HFF-Myc (cell line): ENCODE measurements around the gene NME5.
A peak's percentile ranks its signal among the peaks of the same experiment; 100 is the strongest.

Experiments used
- DNase-seq: peaks from one replicate; pipeline ENCODE4 v3.0.0-alpha.2; 2011; ENCODE audit warnings: low read depth; ENCODE audit errors: extremely low read depth
- H3K4me3 ChIP-seq: replicated peaks from 2 replicates; pipeline ENCODE4 v1.5.1; 2011; ENCODE audit warnings: low read depth, mild to moderate bottlenecking, control low read depth, low read length
- TF ChIP-seq, protein P1 (sequence below): IDR thresholded peaks from 2 replicates; pipeline ENCODE4 v1.5.1; 2012; ENCODE audit warnings: mild to moderate bottlenecking, low read depth, low read length, control low read depth; ENCODE audit errors: missing control alignments

Gene NME5, protein sequence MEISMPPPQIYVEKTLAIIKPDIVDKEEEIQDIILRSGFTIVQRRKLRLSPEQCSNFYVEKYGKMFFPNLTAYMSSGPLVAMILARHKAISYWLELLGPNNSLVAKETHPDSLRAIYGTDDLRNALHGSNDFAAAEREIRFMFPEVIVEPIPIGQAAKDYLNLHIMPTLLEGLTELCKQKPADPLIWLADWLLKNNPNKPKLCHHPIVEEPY

DNA sequence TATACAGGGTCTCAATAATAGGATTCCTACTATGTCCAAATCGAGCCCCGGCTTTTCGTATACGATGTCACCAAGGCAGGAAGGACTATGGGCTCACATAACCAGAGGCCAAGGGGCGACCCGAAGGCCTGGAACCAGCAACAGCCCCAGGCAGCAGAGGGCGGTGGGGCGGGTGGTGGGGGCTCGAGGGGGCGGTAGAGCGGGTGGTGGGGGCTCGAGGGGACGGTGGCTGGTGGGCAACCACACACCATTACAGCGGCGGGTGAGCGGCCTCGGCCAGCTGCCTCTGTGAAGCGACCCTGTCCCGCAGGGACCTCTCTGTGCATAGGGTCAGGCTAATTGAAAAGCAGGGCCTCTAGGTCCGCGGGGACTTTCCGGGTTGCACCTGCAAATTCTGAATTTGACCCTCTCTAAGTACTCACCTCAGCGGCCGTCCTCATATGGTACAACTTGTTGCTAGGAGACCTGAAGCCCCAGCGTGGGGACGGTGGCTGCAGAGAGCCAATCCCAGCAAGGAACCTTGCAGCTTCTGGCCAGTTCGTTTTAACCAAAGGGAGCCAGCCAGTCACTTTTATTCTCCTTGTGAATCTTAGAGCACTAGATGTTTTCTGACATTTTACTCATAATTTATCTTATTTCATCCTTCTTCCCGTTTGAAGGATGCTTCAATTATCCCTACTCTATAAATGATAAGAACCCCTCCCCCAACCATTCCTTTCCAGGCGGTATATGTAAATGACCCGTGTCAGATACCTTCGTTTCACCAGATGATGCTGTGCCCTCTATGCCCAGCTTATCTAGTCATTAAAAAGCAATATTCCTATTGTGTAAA, at the start of gene NME5:
Gene NME5 (minus strand): TSS at position 480 of the 832 bp plus-strand sequence. CDS start 648 bp downstream, outside the sequence.
- DNase-seq, result no peak
- peak within 1 kb of the TSS; percentile 48 for H3K4me3 ChIP-seq
- TF ChIP-seq, protein P1, sequence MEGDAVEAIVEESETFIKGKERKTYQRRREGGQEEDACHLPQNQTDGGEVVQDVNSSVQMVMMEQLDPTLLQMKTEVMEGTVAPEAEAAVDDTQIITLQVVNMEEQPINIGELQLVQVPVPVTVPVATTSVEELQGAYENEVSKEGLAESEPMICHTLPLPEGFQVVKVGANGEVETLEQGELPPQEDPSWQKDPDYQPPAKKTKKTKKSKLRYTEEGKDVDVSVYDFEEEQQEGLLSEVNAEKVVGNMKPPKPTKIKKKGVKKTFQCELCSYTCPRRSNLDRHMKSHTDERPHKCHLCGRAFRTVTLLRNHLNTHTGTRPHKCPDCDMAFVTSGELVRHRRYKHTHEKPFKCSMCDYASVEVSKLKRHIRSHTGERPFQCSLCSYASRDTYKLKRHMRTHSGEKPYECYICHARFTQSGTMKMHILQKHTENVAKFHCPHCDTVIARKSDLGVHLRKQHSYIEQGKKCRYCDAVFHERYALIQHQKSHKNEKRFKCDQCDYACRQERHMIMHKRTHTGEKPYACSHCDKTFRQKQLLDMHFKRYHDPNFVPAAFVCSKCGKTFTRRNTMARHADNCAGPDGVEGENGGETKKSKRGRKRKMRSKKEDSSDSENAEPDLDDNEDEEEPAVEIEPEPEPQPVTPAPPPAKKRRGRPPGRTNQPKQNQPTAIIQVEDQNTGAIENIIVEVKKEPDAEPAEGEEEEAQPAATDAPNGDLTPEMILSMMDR, result no peak

DNA sequence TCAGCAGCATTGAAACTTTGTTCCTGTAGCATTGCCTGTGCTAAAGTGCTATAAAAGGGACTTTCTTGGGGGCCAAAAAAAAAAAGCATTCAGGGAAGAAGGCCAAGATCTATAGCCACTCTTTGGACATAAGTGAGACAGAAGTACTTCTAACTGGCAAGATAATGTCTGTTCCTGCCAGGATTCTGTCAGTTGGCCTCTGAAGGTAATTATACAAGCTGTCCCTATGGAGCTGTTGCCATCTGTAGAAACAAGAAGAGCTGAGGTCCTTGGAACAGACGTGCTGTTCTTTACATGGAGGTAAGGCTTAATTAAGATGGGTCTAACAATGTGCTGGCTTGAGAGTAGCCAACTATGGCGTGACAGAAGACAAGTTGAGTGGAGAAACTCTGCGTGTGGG, 49.4 kb upstream of the NME5 start:
- TF ChIP-seq, protein P1, result no peak
- H3K4me3 ChIP-seq, result no peak overlapping the region
- DNase-seq, result no peak

DNA sequence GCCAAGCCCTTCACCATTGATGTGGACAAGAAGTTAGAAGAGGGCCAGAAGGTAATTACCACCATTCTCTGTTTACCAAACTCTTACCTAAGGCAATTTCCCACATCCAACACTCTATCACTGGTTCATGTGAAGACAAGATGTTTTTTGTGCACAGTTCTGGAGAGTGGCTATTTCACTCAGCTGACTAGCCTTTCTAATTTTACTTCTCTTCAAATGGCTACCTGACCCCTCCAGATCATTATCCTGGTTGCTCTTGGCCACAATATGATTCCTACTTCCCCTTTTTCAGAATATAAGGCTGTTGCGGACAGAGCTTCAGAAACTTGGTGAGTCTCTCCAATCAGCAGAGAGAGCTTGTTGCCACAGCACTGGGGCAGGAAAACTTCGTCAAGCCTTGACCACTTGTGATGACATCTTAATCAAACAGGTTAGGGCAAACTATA, 46.8 kb upstream of the NME5 start:
- DNase-seq, result no peak
- TF ChIP-seq, protein P1, result no peak
- H3K4me3 ChIP-seq, result no peak overlapping the region

DNA sequence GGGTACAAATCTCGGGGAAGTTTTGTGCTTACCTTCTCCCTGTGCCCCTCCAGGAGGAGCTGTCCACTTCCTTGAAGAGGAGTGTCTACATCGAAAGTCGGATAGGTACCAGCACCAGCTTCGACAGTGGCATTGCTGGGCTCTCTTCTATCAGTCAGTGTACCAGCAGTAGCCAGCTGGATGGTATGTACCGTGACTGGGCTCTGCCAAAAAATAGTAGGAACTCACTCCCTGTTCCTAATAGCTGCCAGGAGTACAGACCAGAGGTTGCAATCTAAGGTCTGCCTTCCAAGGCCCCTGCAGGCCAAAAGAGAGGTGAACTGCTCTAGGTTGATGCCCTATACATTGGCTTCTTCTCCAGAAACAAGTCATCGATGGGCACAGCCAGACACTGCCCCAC, 43.6 kb upstream of the NME5 start:
- TF ChIP-seq, protein P1, result no peak
- DNase-seq, result no peak
- no peak overlapping the region for H3K4me3 ChIP-seq

DNA sequence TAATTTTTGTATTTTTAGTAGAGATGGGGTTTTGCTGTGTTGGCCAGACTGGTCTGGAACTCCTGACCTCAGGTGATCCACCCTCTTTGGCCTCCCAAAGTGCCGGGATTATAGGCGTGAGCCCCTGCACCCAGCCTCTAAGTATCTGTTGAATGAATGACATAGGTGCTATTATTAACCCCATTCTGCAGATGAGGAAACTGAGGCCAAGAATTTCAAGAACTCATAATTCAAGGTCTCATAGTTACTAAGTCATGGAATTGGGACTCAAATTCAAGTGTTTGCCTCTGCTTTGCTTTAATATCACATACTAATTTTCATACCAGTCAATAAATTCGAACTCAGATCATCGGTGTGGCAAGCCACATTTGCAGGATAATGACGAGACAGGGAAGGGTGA, 41.6 kb upstream of the NME5 start:
- no peak for DNase-seq
- TF ChIP-seq, protein P1, result no peak
- H3K4me3 ChIP-seq, result peak overlapping the region; percentile 74

DNA sequence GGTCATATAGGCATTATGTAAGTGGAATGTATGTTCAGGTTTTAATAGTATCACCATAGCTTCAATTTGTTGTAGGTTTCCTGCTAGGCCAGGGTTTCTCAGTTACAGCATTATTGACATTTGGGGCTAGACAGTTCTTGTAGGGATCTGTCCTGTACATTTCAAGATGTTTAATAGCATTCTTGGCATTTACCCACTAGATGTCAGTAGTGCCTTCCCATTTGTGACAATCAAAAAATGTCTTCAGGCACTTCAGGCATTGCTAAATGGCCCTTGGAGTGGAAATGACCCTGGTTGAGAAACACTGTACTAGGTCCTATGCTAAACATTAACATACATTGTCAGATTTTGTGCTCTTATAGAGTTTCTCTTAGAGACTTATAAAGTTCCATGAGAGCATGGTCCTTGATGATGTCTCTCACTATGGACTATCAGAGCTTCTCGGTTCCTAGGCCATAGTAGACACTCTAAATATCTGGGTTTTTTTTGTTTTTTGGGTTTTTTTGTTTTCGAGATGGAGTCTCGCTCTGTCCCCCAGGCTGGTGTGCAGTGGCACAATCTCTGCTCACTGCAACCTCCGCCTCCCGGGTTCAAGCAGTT, 41.1 kb upstream of the NME5 start:
- peak; percentile 54 for DNase-seq
- TF ChIP-seq, protein P1, result peak; percentile 40
- peak overlapping the region; percentile 74 for H3K4me3 ChIP-seq
